ENCODE results near the gene LDHAL6A.

GRCh38 chr11:18526130-18526520 lies 70.5 kb downstream of the LDHAL6A start:
- TF ChIP-seq MAX (IDR thresholded peaks at IDR 0.05) = no peak
- TF ChIP-seq CTCF (IDR thresholded peaks at IDR 0.05; ENCODE audit: low read depth, low read length, missing input control) = no peak
- TF ChIP-seq JUND (IDR thresholded peaks at IDR 0.05) = no peak
- no peak for TF ChIP-seq EGR1 (IDR thresholded peaks at IDR 0.05; ENCODE audit: low read depth in 2 of 2)
- TF ChIP-seq ATF3 (IDR thresholded peaks at IDR 0.05) = no peak
- TF ChIP-seq RAD21 (IDR thresholded peaks at IDR 0.05) = no peak
- TF ChIP-seq FOXA1 (IDR thresholded peaks at IDR 0.05) = peak; percentile 4
- no peak for TF ChIP-seq ZBTB33 (IDR thresholded peaks at IDR 0.05)
- TF ChIP-seq TAF1 (conservative IDR thresholded peaks at IDR 0.05) = no peak
- TF ChIP-seq FOXA2 (IDR thresholded peaks at IDR 0.05) = no peak

Data from liver (tissue), 3 donors.